HepG2 (cell line): ENCODE measurements around the gene CCL4. TPM values are rescaled to one million over a fixed set of nuclear protein-coding genes. Genes with fewer than 3 reads are reported as not detected.

Source experiments
- ATAC-seq: fragments of 200-7000 bp; cut with Tn5 transposase; 3 replicates; pipeline ENCODE4 v1.9.1; 2020; ENCODE audit warnings: mild to moderate bottlenecking, moderate library complexity
- BruUV-seq: library from RNA; stranded (reverse); fragments of 400-500 nt; replicated peaks from 2 replicates; lab custom pipeline; 2021; lab: Mats Ljungman, UMichigan
- CTCF ChIA-PET: fragments of 300-600 bp; formaldehyde crosslinking; extraction: SDS; loops from one replicate; lab custom pipeline; 2021; ENCODE audit warnings: low total read pairs, inconsistent platforms, low intra/inter-chr PET ratio; lab: Yijun Ruan, JAX
- POLR2A ChIA-PET: fragments of 350-600 bp; sonication (Branson Sonifier 250); formaldehyde crosslinking; loops from one replicate; lab custom pipeline; 2020; ENCODE audit warnings: antibody characterized with exemption, inconsistent platforms; lab: Yijun Ruan, JAX
- DNase-seq: peaks from one replicate; pipeline ENCODE4 v3.0.0-alpha.2; 2015; ENCODE audit warnings: low spot score
- FAIRE-seq: peaks from 3 replicates; lab custom pipeline; 2011; peaks lifted over from hg19 to GRCh38; lab: Jason Lieb, UNC
- H2AFZ ChIP-seq: one replicate; pipeline ENCODE4 v1.6.1; 2011; ENCODE audit warnings: low read length, inconsistent platforms
- H3K27ac ChIP-seq: fragments of 300-600 bp; 3 replicates; pipeline ENCODE4 v1.8.0; 2011; ENCODE audit warnings: mixed run types, mild to moderate bottlenecking, mixed read lengths, low read length, inconsistent platforms; ENCODE audit not compliant: insufficient read depth; ENCODE audit errors: extremely low read length
- H3K27me3 ChIP-seq, 2 experiments: fragments of 200-600 bp in 1 of 2; 2 replicates in 1 of 2; 3 replicates in 1 of 2; pipeline versions ENCODE4 v1.6.0 to v1.8.0; 2011; ENCODE audit warnings: low read length in 2 of 2, mild to moderate bottlenecking in 2 of 2, moderate library complexity in 2 of 2, inconsistent platforms in 1 of 2; ENCODE audit not compliant: insufficient read depth in 2 of 2, control insufficient read depth in 1 of 2
- H3K36me3 ChIP-seq, 2 experiments: fragments of 200-600 bp in 1 of 2; replicated peaks in 1 of 2; 2 replicates in 1 of 2; 3 replicates in 1 of 2; pipeline versions ENCODE4 v1.5.1 to v1.8.0; 2011; ENCODE audit warnings: low read length in 2 of 2, inconsistent platforms in 1 of 2; ENCODE audit not compliant: insufficient read depth in 2 of 2, control insufficient read depth in 1 of 2
- H3K4me1 ChIP-seq: 2 replicates; pipeline ENCODE4 v1.5.1; 2012; ENCODE audit warnings: low read length, inconsistent platforms; ENCODE audit not compliant: insufficient read depth
- H3K4me2 ChIP-seq: 2 replicates; pipeline ENCODE4 v1.6.0; 2011; ENCODE audit warnings: low read depth, low read length, inconsistent platforms
- H3K4me3 ChIP-seq, 3 experiments: fragments of 200-600 bp in 1 of 3; sonication (generic), shearing (Covaris generic) in 1 of 3; replicated peaks in 1 of 3; 2 replicates each; pipeline ENCODE4 v1.5.1; 2011 to 2016; ENCODE audit warnings: low read length in 3 of 3, inconsistent platforms in 2 of 3, low read depth in 2 of 3, mild to moderate bottlenecking in 2 of 3, control low read depth in 1 of 3, mixed read lengths in 1 of 3; ENCODE audit not compliant: insufficient read depth in 1 of 3
- H3K79me2 ChIP-seq: one replicate; pipeline ENCODE4 v1.6.1; 2011; ENCODE audit warnings: low read length, inconsistent platforms; ENCODE audit not compliant: insufficient read depth
- H3K9ac ChIP-seq: 2 replicates; pipeline ENCODE4 v1.6.0; 2011; ENCODE audit warnings: mild to moderate bottlenecking, low read depth, low read length, inconsistent platforms; ENCODE audit not compliant: insufficient read depth
- H3K9me3 ChIP-seq: 2 replicates; pipeline ENCODE4 v1.5.1; 2012; ENCODE audit warnings: mild to moderate bottlenecking, low read length
- H4K20me1 ChIP-seq: 2 replicates; pipeline ENCODE4 v1.6.0; 2011; ENCODE audit warnings: inconsistent platforms, mild to moderate bottlenecking, low read length, moderate library complexity; ENCODE audit not compliant: insufficient read depth
- ASH2L ChIP-seq: fragments of 300-600, 200-600 bp; sonication (generic); IDR thresholded peaks from 2 replicates; pipeline ENCODE4 v1.7.0; 2017; ENCODE audit warnings: low read depth, mild to moderate bottlenecking, moderate library complexity, mixed read lengths, low read length; ENCODE audit not compliant: insufficient read length
- DRAP1 ChIP-seq: IDR thresholded peaks from 2 replicates; pipeline ENCODE4 v1.6.1; 2016; ENCODE audit warnings: missing genetic modification reagents, missing compliant biosample characterization
- IRF1 ChIP-seq: sonication (generic); formaldehyde crosslinking; IDR thresholded peaks from 2 replicates; pipeline ENCODE4 v1.4.0; 2020; ENCODE audit warnings: low read depth, mild to moderate bottlenecking, missing genetic modification reagents
- JARID2 ChIP-seq: sonication (generic); formaldehyde crosslinking; IDR thresholded peaks from 2 replicates; pipeline ENCODE4 v1.8.1; 2023; ENCODE audit warnings: missing genetic modification reagents, inconsistent platforms; ENCODE audit not compliant: insufficient replicate concordance
- RARG ChIP-seq: sonication (generic); formaldehyde crosslinking; IDR thresholded peaks from 2 replicates; pipeline ENCODE4 v1.4.0; 2020; ENCODE audit warnings: low read depth, mild to moderate bottlenecking, missing genetic modification reagents
- SAFB2 ChIP-seq: sonication (generic); formaldehyde crosslinking; IDR thresholded peaks from 2 replicates; pipeline ENCODE4 v1.5.1; 2020; ENCODE audit warnings: missing genetic modification reagents, low read depth, mild to moderate bottlenecking, borderline replicate concordance
- SMC3 ChIP-seq: IDR thresholded peaks from 2 replicates; pipeline ENCODE4 v1.6.1; 2011; ENCODE audit warnings: low read length, improper control_type of control experiment
- TBX3 ChIP-seq: fragments of 450-650 bp; IDR thresholded peaks from 2 replicates; pipeline ENCODE4 v1.6.1; 2017; ENCODE audit warnings: antibody characterized with exemption, mild to moderate bottlenecking, inconsistent platforms, borderline replicate concordance
- ZNF142 ChIP-seq: sonication (generic); formaldehyde crosslinking; IDR thresholded peaks from 2 replicates; pipeline ENCODE4 v1.4.0; 2020; ENCODE audit warnings: missing genetic modification reagents
- ZNF512B ChIP-seq: sonication (generic); formaldehyde crosslinking; IDR thresholded peaks from 2 replicates; pipeline ENCODE4 v1.5.1; 2020; ENCODE audit warnings: missing genetic modification reagents, mild to moderate bottlenecking, borderline replicate concordance
- ZNF672 ChIP-seq: sonication (generic); formaldehyde crosslinking; IDR thresholded peaks from 2 replicates; pipeline ENCODE4 v1.8.1; 2022; ENCODE audit warnings: missing genetic modification reagents
- WGBS: methylation state at CpG from one replicate; pipeline ENCODE4 v1.1.6; 2017; ENCODE audit warnings: low lambda C conversion rate; 5-methylcytosine and 5-hydroxymethylcytosine counted together
- in situ Hi-C: cut with HindIII; loops from 2 replicates; pipeline ENCODE4 v1.10.0; 2017; ENCODE audit warnings: low pct_unique_long_range_greater_than_20kb; ENCODE audit not compliant: extremely low pct_ligation_motif_present
- intact Hi-C: fragments of 100-400 bp; cut with micrococcal nuclease; formaldehyde crosslinking; loops from one replicate; pipeline ENCODE4 v1.10.0; 2022; ENCODE audit not compliant: unreplicated experiment
- polyA plus RNA-seq, 8 experiments: library from polyadenylated mRNA; depleted of rRNA in 3 of 8; stranded (reverse) in 7 of 8; unstranded in 1 of 8; fragments of >200 nt; fragmentation: Illumina TruSeq in 4 of 8; extraction: Trizol in 4 of 8; gene quantifications; 2 replicates each; pipeline versions ENCODE4 v1.2.1 to v1.2.3, GENCODE V29; 2011 to 2016; ENCODE audit warnings: low read depth in 4 of 8, missing spikeins in 1 of 8, mixed read lengths in 1 of 8; ENCODE audit not compliant: insufficient read depth in 1 of 8
- total RNA-seq, 5 experiments: library from RNA; depleted of rRNA; stranded (reverse); fragments of >200 nt; fragmentation: Illumina TruSeq; extraction: Trizol; gene quantifications; 2 replicates each; pipeline ENCODE4 v1.2.3, GENCODE V29; 2016; ENCODE audit warnings: low read depth in 1 of 5

Gene CCL4
- total and polyA plus RNA-seq, 2 of the 13 experiments (the other 11 are each of a cell fraction or from before 2014, with no cell fraction given), result not detected

- no peaks in the 10 kb centered on the region for H3K4me1 ChIP-seq
- intact Hi-C loops (no loop called here), in situ Hi-C loops (no loop called here)
- no peak overlapping the region for H3K9ac ChIP-seq
- WGBS, result 7% methylated on average over 4 of the region's 4 CpGs
- no peaks in the 10 kb centered on the region for H4K20me1 ChIP-seq
- ATAC-seq (no peak), FAIRE-seq (no peak), DNase-seq (no peak)
- H3K79me2 ChIP-seq, result no peaks in the 10 kb centered on the region
- no peak for TF ChIP-seq ZNF142 (CRISPR knock-in tag)
- no peak for TF ChIP-seq SAFB2
- TF ChIP-seq IRF1 (CRISPR knock-in tag), result no peak
- no peak for TF ChIP-seq DRAP1 (CRISPR knock-in tag)
- TF ChIP-seq ZNF512B, result no peak
- no peak for TF ChIP-seq ASH2L
- TF ChIP-seq SMC3, result no peak
- no peak for TF ChIP-seq RARG (CRISPR knock-in tag)
- no peak for TF ChIP-seq ZNF672
- no peak for TF ChIP-seq TBX3
- no peak for TF ChIP-seq JARID2
- POLR2A ChIA-PET, result no interaction called here
- H3K4me2 ChIP-seq, result no peak overlapping the region
- BruUV-seq, result no TSS peak
- no peaks in the 10 kb centered on the region for H3K36me3 ChIP-seq
- H3K27ac ChIP-seq, result no peak overlapping the region
- no peaks in the 10 kb centered on the region for H3K27me3 ChIP-seq
- no peak overlapping the region for H2AFZ ChIP-seq
- H3K4me3 ChIP-seq, result no peak overlapping the region
- H3K9me3 ChIP-seq, result no peaks in the 10 kb centered on the region
- CTCF ChIA-PET, result no interaction called here
Measured at GRCh38 chr17:36089339-36089865, 14.2 kb upstream of the CCL4 start.
